NCI-H526 (cell line): ENCODE data around the gene SPATA6.
"Not testable (repeated sequence)": the region's sequence is repeated elsewhere in the genome, so short reads cannot be mapped to it uniquely, and the experiment has no call there.

Experiments used
- DNase-seq, 2 experiments: peaks; one replicate each; lab custom pipeline; 2025; lab: John Stamatoyannopoulos, UW

SPATA6 gene

GRCh38 chr1:48471691-48472576 lies at the start of gene SPATA6:
SPATA6 (minus strand) TSS chr1:48472204; CDS start chr1:48472008, 196 bp downstream.
- DNase-seq, result peak; percentile 79 to 97

GRCh38 chr1:48519896-48520295 lies 47.9 kb upstream of the SPATA6 start:
- DNase-seq, result not testable (repeated sequence)

DNA sequence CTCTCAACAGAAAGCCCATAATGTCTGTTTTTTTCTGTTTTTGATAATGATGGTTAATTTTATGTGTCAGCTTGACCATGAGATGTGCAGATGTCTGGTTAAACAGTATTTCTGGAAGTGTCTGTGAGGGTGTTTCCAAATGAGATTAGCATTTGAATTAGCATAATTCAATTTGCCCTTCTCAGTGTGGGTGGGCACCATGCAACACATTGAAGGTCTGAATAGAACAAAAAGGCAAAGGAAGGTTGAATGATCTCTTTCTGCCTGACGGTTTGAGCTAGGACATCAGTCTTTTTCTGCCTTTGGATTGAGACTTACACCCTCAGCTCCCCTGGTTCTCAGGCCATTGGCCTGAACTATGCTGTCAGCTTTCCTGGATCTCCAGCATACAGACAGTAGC lies 34.9 kb upstream of the SPATA6 start:
- DNase-seq, result no peak

DNA sequence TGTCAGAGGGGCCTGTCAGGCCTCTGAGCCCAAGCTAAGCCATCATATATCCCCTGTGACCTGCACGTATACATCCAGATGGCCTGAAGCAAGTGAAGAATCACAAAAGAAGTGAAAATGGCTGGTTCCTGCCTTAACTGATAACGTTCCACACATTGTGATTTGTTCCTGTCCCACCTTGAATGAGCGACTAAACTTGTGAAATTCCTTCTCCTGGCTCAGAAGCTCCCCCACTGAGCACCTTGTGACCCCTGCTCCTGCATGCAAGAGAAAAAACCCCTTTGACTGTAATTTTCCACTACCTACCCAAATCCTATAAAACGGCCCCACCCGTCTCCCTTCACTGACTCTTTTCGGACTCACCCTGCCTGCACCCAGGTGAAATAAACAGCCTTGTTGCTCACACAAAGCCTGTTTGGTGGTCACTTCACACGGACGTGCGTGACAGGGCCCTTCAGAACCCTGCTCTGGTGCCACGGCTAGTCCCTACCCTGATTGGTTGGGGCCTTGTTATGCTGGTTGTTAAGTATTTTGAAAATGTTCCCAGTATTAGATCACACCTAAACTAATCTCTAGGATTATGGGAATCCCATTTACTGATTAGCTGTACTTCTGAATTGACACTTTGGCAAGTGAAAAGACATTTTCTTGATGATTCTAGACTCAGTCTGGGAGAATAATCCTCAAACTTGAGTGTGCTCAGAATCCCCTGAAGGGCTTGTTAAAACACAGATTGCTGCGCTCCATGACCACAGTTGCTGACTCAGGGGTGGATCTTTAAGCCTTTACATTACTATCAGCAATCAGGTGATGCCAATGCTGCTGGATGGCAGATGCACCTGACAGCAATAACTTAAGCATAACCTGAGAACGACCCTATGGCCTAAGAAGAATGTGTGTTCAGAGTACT lies 28.8 kb upstream of the SPATA6 start:
- DNase-seq, result no peak

DNA sequence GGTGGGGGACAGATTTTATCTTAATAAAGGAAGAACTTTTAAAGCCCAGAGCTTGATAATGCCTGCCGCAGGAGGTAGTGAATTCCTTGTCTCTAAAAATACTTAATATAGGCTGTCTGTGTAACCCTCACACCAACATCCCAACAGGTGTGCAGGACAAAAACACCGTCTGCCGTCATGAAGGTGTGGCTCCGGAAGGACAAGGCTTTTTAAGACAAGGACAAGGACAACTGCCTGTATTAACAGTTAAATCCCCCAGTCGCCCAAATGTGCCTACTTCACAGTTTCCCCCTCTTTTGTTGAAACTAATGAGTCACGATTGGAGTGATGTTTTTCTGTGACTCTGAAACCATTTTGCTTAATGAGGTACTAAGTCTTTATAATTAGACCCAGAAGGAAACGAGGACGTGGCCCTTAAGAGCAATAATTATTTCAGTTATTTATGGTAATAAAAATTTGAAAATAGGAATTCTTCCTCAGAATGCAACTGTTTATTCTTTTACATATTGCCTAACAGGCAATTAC lies 27.3 kb upstream of the SPATA6 start:
- no peak for DNase-seq

DNA sequence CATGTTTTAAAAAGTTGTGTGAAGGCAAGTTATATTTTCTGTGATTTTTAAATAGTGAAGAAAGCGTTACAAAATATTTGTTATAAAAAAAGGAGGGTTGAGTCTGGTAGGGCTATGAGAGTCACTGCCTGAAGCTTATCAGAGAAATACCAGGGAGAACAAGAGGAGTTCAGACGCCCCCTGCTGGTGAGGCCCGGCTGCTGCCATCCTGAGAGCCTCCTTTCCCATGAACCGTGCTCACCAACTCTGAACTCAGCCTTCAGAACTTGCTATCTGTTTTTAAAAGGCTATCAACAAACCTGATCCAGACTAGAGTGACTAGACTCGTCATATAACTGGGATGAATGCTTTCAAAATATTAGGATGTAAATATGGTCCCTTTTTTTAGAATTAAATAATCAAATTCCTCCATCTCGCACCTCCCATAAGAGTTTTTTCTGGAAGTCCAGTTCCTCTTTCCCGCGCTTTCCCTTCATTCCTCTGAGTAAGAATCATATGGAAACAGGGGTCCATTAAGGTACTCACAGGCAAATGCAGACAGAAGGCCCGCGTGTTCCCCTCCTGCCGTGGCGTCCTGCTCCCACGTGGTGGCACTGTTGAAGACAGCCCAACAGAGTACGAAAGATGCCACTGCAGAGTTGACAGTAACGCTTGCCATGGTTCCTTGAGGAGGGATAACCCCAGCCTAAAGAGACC lies 26.2 kb upstream of the SPATA6 start:
- peak; percentile 60 to 83 for DNase-seq

DNA sequence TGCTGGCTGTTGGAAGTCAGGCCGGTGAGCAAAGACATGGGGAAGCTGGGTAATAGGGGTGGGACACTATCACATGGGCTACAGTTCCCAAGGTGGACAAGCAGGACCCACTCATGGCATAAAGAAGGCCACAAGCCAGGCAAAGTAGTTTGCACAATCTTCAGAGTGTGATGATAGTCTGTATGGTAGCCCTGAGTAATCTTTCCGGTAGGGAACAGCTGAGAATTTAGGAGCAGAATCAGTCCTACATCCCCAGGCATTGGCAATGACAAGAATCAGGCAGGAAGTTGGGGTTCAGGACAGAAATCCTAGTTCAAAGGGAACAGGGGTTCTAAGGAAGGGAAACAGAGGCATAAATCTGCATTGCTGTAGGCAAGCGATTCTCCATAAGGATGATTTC lies 23.9 kb upstream of the SPATA6 start:
- DNase-seq, result no peak

DNA sequence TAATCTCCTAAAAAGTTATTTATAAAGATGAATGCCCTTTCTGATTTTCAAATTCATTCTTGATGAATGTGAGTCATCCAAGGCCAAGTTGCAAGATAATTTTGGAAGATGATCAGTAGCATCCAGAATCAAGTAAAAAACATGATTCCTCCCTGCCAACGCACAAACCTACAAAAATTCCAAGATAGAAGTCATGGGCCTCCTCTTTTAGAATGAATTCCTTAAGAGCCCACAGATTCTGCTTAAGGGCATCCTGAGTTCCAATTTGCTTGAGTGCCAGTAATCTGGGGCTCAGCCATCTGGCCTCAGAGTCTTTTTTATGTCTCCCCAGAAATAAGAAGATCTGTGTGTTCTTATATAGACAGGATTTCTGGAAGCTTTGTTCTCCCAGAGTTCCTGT lies 23.2 kb upstream of the SPATA6 start:
- no peak for DNase-seq

- no peak for DNase-seq
Observed at GRCh38 chr1:48493970-48494769, 22.2 kb upstream of the SPATA6 start.

DNA sequence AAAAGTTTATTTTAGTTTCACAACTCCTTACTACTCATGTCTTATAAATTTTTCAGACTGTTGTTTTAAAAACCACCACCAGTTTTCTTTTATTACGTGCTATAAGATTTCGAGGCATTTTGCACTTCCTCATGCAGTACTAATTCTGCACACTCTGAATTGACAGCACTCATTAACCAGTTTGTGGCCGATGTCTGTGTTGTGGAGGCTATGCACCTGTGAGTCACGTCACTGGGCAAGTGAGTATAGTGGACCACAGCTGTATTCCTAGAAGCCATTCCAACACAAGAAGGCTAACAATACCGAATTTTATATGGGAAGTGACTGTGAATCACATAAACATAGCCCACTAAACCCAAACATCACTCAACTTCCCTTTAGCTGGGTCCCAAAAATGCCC lies 21.0 kb upstream of the SPATA6 start:
- DNase-seq, result no peak

GRCh38 chr1:48492392-48492791 lies 20.4 kb upstream of the SPATA6 start:
- no peak for DNase-seq

- DNase-seq, result no peak
Observed at GRCh38 chr1:48488721-48489120, 16.7 kb upstream of the SPATA6 start.

GRCh38 chr1:48480504-48480903 lies 8.5 kb upstream of the SPATA6 start:
- DNase-seq, result no peak

- DNase-seq, result not testable (repeated sequence)
Observed at GRCh38 chr1:48480023-48480422, 8.0 kb upstream of the SPATA6 start.

GRCh38 chr1:48472638-48473037 lies 634 bp upstream of the SPATA6 start:
- peak in 1 of 2 experiments; percentile 10 for DNase-seq

GRCh38 chr1:48470950-48471690 lies 884 bp downstream of the SPATA6 start:
- no peak for DNase-seq

DNA sequence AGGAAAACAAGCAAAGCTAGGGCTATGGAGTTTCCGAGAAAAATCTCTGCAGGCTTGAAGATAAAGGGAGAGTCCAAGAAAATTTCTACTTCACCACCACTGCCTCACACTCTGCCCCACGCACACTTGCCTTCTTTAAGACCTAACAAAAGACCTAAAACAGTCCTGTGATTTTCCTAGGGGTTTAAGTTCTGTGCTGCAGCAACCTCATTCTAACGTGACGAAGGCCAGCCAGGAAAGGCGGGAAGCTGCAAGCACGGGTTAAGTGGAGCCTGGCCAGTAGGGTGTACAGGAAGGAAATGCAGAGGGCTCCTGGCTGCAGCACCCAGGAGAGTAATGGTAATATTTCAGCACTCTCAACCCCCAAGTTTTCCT lies 1.5 kb downstream of the SPATA6 start:
- DNase-seq, result peak in 1 of 2 experiments; percentile 10

- DNase-seq, result no peak
Observed at GRCh38 chr1:48469616-48470480, 2.2 kb downstream of the SPATA6 start.

DNA sequence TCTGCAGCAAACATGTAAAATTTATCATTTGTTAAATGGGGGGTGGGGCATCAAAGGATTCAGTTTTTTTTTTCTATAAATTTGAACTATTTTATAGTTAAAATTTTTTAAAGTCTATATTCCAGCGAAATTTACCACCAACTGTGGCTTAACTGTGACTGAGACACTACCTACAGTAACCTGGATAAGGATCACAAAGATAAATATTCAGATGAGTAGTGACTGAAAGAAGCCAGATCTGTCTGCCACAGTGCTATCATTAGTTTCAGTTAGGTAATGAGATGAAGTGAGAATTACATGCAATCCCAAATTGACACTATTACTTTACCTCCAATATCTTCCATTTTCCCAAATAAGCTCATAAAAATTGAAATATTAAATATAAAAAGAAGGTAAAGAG lies 5.4 kb downstream of the SPATA6 start:
- no peak for DNase-seq
